GM23338 (cell line): Measurements from ENCODE around the gene LENEP.

Experiments
- EZH2 ChIP-seq: fragments of 200-600 bp; sonication (generic); IDR thresholded peaks from one replicate; pipeline ENCODE4 v1.8.0; 2017; ENCODE audit warnings: antibody characterized with exemption, mild to moderate bottlenecking, low read depth; ENCODE audit not compliant: unreplicated experiment
- EZH2phosphoT487 ChIP-seq: fragments of 200-600 bp; sonication (generic); IDR thresholded peaks from one replicate; pipeline ENCODE4 v1.8.1; 2018; ENCODE audit warnings: antibody characterized with exemption; ENCODE audit not compliant: unreplicated experiment
- POLR2AphosphoS5 ChIP-seq: IDR thresholded peaks from 2 replicates; pipeline ENCODE4 v1.6.1; 2016; ENCODE audit warnings: antibody characterized with exemption, low read depth
- STAT1 ChIP-seq: IDR thresholded peaks from one replicate; pipeline ENCODE4 v1.6.1; 2016; ENCODE audit warnings: antibody characterized with exemption; ENCODE audit not compliant: unreplicated experiment
- TF ChIP-seq, protein P1 (sequence below): IDR thresholded peaks from one replicate; pipeline ENCODE4 v1.6.1; 2018; ENCODE audit warnings: antibody characterized with exemption; ENCODE audit not compliant: unreplicated experiment
- TF ChIP-seq, protein P2 (sequence below), 2 experiments: fragments of 200-600 bp in 1 of 2; sonication (generic) in 1 of 2; conservative IDR thresholded peaks; 2 replicates each; pipeline versions ENCODE4 v1.5.1 to v1.6.1; 2016 to 2017; ENCODE audit warnings: antibody characterized with exemption in 2 of 2, low read depth in 2 of 2, mild to moderate bottlenecking in 2 of 2, moderate library complexity in 1 of 2
- TF ChIP-seq, protein P3 (sequence below): fragments of 250-450 bp; sonication (Bioruptor Pico); IDR thresholded peaks from 2 replicates; pipeline ENCODE4 v1.5.0; 2020; ENCODE audit warnings: mild to moderate bottlenecking, moderate library complexity
- TF ChIP-seq, protein P4 (sequence below): IDR thresholded peaks from 2 replicates; pipeline ENCODE4 v1.6.1; 2016; ENCODE audit warnings: antibody characterized with exemption

DNA sequence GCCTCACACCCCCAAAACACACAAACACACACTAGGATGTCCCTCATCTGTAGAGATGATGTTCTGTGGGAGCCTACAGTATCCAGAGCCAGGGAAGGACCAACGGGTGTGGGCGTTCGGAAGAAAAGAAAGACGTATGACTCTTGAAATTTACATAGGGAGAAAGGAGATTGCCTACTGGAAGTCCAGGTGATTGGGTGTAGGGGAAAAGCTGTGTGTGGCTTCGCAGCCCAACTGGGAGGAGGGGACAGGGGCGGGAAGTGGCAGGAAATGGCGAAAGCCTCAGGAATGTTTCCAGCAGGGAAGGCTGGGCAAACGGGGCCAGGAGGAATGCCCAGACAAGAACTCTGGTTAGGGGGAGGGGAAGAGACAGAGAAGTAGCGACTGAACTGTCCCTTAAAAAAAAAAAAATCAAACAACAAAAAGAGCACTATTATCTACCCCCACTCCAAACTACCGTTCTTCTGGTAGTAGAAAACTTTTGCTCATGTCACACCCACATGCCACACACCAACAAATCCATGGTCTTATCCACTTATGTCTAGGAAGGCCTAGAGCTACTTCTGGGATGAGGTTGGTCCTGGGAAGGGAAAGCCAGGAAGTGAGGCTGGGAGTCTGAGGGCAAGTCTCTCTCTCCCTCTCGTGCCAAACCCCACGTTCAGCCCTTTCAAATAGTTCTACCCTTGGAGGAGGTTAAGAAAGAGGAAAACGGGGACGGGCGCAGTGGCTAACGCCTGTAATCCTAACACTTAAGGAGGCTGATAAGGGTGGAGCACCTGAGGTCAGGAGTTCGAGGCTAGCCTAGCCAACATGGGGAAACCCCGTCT is 20.7 kb upstream of the LENEP start:
- TF ChIP-seq, protein P1, sequence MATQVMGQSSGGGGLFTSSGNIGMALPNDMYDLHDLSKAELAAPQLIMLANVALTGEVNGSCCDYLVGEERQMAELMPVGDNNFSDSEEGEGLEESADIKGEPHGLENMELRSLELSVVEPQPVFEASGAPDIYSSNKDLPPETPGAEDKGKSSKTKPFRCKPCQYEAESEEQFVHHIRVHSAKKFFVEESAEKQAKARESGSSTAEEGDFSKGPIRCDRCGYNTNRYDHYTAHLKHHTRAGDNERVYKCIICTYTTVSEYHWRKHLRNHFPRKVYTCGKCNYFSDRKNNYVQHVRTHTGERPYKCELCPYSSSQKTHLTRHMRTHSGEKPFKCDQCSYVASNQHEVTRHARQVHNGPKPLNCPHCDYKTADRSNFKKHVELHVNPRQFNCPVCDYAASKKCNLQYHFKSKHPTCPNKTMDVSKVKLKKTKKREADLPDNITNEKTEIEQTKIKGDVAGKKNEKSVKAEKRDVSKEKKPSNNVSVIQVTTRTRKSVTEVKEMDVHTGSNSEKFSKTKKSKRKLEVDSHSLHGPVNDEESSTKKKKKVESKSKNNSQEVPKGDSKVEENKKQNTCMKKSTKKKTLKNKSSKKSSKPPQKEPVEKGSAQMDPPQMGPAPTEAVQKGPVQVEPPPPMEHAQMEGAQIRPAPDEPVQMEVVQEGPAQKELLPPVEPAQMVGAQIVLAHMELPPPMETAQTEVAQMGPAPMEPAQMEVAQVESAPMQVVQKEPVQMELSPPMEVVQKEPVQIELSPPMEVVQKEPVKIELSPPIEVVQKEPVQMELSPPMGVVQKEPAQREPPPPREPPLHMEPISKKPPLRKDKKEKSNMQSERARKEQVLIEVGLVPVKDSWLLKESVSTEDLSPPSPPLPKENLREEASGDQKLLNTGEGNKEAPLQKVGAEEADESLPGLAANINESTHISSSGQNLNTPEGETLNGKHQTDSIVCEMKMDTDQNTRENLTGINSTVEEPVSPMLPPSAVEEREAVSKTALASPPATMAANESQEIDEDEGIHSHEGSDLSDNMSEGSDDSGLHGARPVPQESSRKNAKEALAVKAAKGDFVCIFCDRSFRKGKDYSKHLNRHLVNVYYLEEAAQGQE: peak; percentile 24
- TF ChIP-seq, protein P2, sequence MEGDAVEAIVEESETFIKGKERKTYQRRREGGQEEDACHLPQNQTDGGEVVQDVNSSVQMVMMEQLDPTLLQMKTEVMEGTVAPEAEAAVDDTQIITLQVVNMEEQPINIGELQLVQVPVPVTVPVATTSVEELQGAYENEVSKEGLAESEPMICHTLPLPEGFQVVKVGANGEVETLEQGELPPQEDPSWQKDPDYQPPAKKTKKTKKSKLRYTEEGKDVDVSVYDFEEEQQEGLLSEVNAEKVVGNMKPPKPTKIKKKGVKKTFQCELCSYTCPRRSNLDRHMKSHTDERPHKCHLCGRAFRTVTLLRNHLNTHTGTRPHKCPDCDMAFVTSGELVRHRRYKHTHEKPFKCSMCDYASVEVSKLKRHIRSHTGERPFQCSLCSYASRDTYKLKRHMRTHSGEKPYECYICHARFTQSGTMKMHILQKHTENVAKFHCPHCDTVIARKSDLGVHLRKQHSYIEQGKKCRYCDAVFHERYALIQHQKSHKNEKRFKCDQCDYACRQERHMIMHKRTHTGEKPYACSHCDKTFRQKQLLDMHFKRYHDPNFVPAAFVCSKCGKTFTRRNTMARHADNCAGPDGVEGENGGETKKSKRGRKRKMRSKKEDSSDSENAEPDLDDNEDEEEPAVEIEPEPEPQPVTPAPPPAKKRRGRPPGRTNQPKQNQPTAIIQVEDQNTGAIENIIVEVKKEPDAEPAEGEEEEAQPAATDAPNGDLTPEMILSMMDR (conservative IDR thresholded peaks at IDR 0.05; ENCODE audit: low read depth in 2 of 2): no peak
- TF ChIP-seq STAT1 (no peak), POLR2AphosphoS5 (peak; percentile 94), EZH2phosphoT487 (no peak), EZH2 (no peak)
- TF ChIP-seq, protein P3, sequence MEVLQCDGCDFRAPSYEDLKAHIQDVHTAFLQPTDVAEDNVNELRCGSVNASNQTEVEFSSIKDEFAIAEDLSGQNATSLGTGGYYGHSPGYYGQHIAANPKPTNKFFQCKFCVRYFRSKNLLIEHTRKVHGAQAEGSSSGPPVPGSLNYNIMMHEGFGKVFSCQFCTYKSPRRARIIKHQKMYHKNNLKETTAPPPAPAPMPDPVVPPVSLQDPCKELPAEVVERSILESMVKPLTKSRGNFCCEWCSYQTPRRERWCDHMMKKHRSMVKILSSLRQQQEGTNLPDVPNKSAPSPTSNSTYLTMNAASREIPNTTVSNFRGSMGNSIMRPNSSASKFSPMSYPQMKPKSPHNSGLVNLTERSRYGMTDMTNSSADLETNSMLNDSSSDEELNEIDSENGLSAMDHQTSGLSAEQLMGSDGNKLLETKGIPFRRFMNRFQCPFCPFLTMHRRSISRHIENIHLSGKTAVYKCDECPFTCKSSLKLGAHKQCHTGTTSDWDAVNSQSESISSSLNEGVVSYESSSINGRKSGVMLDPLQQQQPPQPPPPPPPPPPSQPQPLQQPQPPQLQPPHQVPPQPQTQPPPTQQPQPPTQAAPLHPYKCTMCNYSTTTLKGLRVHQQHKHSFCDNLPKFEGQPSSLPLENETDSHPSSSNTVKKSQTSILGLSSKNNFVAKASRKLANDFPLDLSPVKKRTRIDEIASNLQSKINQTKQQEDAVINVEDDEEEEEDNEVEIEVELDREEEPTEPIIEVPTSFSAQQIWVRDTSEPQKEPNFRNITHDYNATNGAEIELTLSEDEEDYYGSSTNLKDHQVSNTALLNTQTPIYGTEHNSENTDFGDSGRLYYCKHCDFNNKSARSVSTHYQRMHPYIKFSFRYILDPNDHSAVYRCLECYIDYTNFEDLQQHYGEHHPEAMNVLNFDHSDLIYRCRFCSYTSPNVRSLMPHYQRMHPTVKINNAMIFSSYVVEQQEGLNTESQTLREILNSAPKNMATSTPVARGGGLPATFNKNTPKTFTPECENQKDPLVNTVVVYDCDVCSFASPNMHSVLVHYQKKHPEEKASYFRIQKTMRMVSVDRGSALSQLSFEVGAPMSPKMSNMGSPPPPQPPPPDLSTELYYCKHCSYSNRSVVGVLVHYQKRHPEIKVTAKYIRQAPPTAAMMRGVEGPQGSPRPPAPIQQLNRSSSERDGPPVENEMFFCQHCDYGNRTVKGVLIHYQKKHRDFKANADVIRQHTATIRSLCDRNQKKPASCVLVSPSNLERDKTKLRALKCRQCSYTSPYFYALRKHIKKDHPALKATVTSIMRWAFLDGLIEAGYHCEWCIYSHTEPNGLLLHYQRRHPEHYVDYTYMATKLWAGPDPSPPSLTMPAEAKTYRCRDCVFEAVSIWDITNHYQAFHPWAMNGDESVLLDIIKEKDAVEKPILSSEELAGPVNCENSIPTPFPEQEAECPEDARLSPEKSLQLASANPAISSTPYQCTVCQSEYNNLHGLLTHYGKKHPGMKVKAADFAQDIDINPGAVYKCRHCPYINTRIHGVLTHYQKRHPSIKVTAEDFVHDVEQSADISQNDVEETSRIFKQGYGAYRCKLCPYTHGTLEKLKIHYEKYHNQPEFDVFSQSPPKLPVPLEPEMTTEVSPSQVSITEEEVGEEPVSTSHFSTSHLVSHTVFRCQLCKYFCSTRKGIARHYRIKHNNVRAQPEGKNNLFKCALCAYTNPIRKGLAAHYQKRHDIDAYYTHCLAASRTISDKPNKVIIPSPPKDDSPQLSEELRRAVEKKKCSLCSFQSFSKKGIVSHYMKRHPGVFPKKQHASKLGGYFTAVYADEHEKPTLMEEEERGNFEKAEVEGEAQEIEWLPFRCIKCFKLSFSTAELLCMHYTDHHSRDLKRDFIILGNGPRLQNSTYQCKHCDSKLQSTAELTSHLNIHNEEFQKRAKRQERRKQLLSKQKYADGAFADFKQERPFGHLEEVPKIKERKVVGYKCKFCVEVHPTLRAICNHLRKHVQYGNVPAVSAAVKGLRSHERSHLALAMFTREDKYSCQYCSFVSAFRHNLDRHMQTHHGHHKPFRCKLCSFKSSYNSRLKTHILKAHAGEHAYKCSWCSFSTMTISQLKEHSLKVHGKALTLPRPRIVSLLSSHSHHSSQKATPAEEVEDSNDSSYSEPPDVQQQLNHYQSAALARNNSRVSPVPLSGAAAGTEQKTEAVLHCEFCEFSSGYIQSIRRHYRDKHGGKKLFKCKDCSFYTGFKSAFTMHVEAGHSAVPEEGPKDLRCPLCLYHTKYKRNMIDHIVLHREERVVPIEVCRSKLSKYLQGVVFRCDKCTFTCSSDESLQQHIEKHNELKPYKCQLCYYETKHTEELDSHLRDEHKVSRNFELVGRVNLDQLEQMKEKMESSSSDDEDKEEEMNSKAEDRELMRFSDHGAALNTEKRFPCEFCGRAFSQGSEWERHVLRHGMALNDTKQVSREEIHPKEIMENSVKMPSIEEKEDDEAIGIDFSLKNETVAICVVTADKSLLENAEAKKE (CRISPR knock-in tag): no peak
- TF ChIP-seq, protein P4, sequence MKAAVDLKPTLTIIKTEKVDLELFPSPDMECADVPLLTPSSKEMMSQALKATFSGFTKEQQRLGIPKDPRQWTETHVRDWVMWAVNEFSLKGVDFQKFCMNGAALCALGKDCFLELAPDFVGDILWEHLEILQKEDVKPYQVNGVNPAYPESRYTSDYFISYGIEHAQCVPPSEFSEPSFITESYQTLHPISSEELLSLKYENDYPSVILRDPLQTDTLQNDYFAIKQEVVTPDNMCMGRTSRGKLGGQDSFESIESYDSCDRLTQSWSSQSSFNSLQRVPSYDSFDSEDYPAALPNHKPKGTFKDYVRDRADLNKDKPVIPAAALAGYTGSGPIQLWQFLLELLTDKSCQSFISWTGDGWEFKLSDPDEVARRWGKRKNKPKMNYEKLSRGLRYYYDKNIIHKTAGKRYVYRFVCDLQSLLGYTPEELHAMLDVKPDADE: peak; percentile 88
